SK-N-SH (cell line): ENCODE measurements around the gene MED12. TPM values are rescaled to one million over a fixed set of nuclear protein-coding genes. Genes with fewer than 3 reads are reported as not detected.

Experiments
- CTCF ChIA-PET: fragments of 300-600, 350-600 bp; formaldehyde crosslinking; extraction: SDS; loops from one replicate; lab custom pipeline; 2021; lab: Yijun Ruan, JAX
- POLR2A ChIA-PET: fragments of 350-600 bp; sonication (Branson Sonifier 250); formaldehyde crosslinking; extraction: SDS; loops from one replicate; lab custom pipeline; 2020; ENCODE audit warnings: antibody characterized with exemption, inconsistent platforms; lab: Yijun Ruan, JAX
- DNase-seq: peaks from one replicate; pipeline ENCODE4 v3.0.0; 2012
- H2AFZ ChIP-seq: fragments of 200-600 bp; sonication (generic); 2 replicates; pipeline ENCODE4 v1.8.1; 2016; ENCODE audit warnings: antibody characterized with exemption, mild to moderate bottlenecking, low read depth
- H3F3A ChIP-seq: fragments of 200-600 bp; sonication (generic); replicated peaks from 2 replicates; pipeline ENCODE3; 2016; ENCODE audit warnings: antibody characterized with exemption, mild to moderate bottlenecking; ENCODE audit not compliant: insufficient read depth
- H3K27ac ChIP-seq, 2 experiments: fragments of 200-500 bp in 1 of 2; fragments of 200-600 bp in 1 of 2; sonication (Bioruptor generic) in 1 of 2; sonication (generic), shearing (Covaris generic) in 1 of 2; 2 replicates each; pipeline versions ENCODE4 v1.5.1 to v1.6.1; 2014 to 2016; ENCODE audit warnings: low read depth in 2 of 2, inconsistent platforms in 1 of 2, low read length in 1 of 2, mild to moderate bottlenecking in 1 of 2, mixed read lengths in 1 of 2
- H3K27me3 ChIP-seq: fragments of 200-600 bp; sonication (generic), shearing (Covaris generic); 2 replicates; pipeline ENCODE4 v1.6.1; 2016; ENCODE audit warnings: mixed run types; ENCODE audit not compliant: insufficient read depth
- H3K36me3 ChIP-seq, 2 experiments: fragments of 200-500 bp in 1 of 2; fragments of 200-600 bp in 1 of 2; sonication (Bioruptor generic) in 1 of 2; sonication (generic) in 1 of 2; replicated peaks in 1 of 2; 2 replicates each; pipeline versions ENCODE3 to v1.5.1; 2014 to 2016; ENCODE audit warnings: low read length in 1 of 2, mild to moderate bottlenecking in 1 of 2; ENCODE audit not compliant: insufficient read depth in 2 of 2, control insufficient read depth in 1 of 2
- H3K4me1 ChIP-seq, 2 experiments: fragments of 200-500 bp in 1 of 2; fragments of 200-600 bp in 1 of 2; sonication (Bioruptor generic) in 1 of 2; sonication (generic), shearing (Covaris generic) in 1 of 2; 2 replicates each; pipeline versions ENCODE4 v1.5.1 to v1.6.1; 2014 to 2016; ENCODE audit warnings: low read depth in 1 of 2, low read length in 1 of 2, mixed run types in 1 of 2; ENCODE audit not compliant: insufficient read depth in 2 of 2, control insufficient read depth in 1 of 2
- H3K4me2 ChIP-seq: fragments of 200-600 bp; sonication (generic), shearing (Covaris generic); 2 replicates; pipeline ENCODE4 v1.6.1; 2017; ENCODE audit warnings: mixed run types
- H3K4me3 ChIP-seq, 2 experiments: fragments of 200-500 bp in 1 of 2; fragments of 200-600 bp in 1 of 2; sonication (Bioruptor generic) in 1 of 2; sonication (generic), shearing (Covaris generic) in 1 of 2; 2 replicates each; pipeline versions ENCODE4 v1.5.1 to v1.8.1; 2014 to 2016; ENCODE audit warnings: low read depth in 2 of 2, inconsistent platforms in 1 of 2, low read length in 1 of 2, mild to moderate bottlenecking in 1 of 2, mixed read lengths in 1 of 2, moderate library complexity in 1 of 2
- H3K79me2 ChIP-seq: fragments of 200-600 bp; sonication (generic); 2 replicates; pipeline ENCODE4 v1.8.1; 2017; ENCODE audit warnings: mild to moderate bottlenecking; ENCODE audit not compliant: insufficient read depth
- H3K9ac ChIP-seq: fragments of 200-600 bp; sonication (generic); 2 replicates; pipeline ENCODE4 v1.6.1; 2017; ENCODE audit warnings: mixed run types
- H3K9me2 ChIP-seq: fragments of 200-600 bp; sonication (generic); 2 replicates; pipeline ENCODE4 v1.6.1; 2017; ENCODE audit warnings: mixed run types
- H3K9me3 ChIP-seq: fragments of 200-600 bp; sonication (generic); 2 replicates; pipeline ENCODE4 v1.6.1; 2017; ENCODE audit warnings: mixed run types, mild to moderate bottlenecking, moderate library complexity
- H4K20me1 ChIP-seq: fragments of 200-600 bp; sonication (generic); 2 replicates; pipeline ENCODE4 v1.6.1; 2017; ENCODE audit warnings: mild to moderate bottlenecking, mixed run types; ENCODE audit not compliant: insufficient read depth
- CHD2 ChIP-seq: fragments of 150-350 bp; IDR thresholded peaks from 2 replicates; pipeline ENCODE4 v1.6.1; 2018; ENCODE audit warnings: low read length; ENCODE audit not compliant: partially characterized antibody
- EP300 ChIP-seq, 2 experiments: IDR thresholded peaks; 2 replicates each; pipeline versions ENCODE4 v1.4.0 to v1.6.1; 2012; ENCODE audit warnings: borderline replicate concordance in 1 of 2, low read depth in 1 of 2, low read length in 1 of 2
- EZH2phosphoT487 ChIP-seq: fragments of 200-600 bp; sonication (generic); IDR thresholded peaks from 2 replicates; pipeline ENCODE4 v1.6.1; 2017; ENCODE audit warnings: low read depth, mixed run types, mild to moderate bottlenecking, antibody characterized with exemption, moderate library complexity, borderline replicate concordance
- FOSL2 ChIP-seq: IDR thresholded peaks from 2 replicates; pipeline ENCODE4 v1.4.0; 2012; ENCODE audit warnings: low read depth, mild to moderate bottlenecking, moderate library complexity, borderline replicate concordance
- GABPA ChIP-seq: IDR thresholded peaks from 2 replicates; pipeline ENCODE4 v1.4.0; 2012; ENCODE audit warnings: low read depth, mild to moderate bottlenecking
- GATA2 ChIP-seq: sonication (generic); formaldehyde crosslinking; IDR thresholded peaks from 2 replicates; pipeline ENCODE4 v1.5.0; 2020; ENCODE audit warnings: mild to moderate bottlenecking, missing genetic modification reagents
- NFIC ChIP-seq: IDR thresholded peaks from 2 replicates; pipeline ENCODE4 v1.4.0; 2012; ENCODE audit warnings: borderline replicate concordance
- POLR2AphosphoS5 ChIP-seq: IDR thresholded peaks from 2 replicates; pipeline ENCODE4 v1.6.1; 2012; ENCODE audit warnings: low read depth, low read length
- RAD21 ChIP-seq: IDR thresholded peaks from 2 replicates; pipeline ENCODE4 v1.6.1; 2012; ENCODE audit warnings: mild to moderate bottlenecking, low read length
- RFX5 ChIP-seq: IDR thresholded peaks from 2 replicates; pipeline ENCODE4 v1.6.1; 2012; ENCODE audit warnings: mild to moderate bottlenecking, improper control_type of control experiment, low read length
- SMC3 ChIP-seq: IDR thresholded peaks from 2 replicates; pipeline ENCODE4 v1.6.1; 2012; ENCODE audit warnings: low read depth, low read length, improper control_type of control experiment
- TAF1 ChIP-seq: IDR thresholded peaks from 2 replicates; pipeline ENCODE4 v1.6.1; 2012; ENCODE audit warnings: low read depth, mild to moderate bottlenecking, low read length, moderate library complexity, borderline replicate concordance
- WGBS: methylation state at CpG from one replicate; pipeline ENCODE4 v1.1.6; 2017; ENCODE audit warnings: low lambda C conversion rate; 5-methylcytosine and 5-hydroxymethylcytosine counted together
- polyA plus RNA-seq, 3 experiments: library from polyadenylated mRNA; depleted of rRNA; stranded (reverse); fragments of >200 nt; gene quantifications; 2 replicates each; pipeline ENCODE4 v1.2.3, GENCODE V29; 2012
- TF ChIP-seq, protein P1 (sequence below): fragments of 150-350 bp; IDR thresholded peaks from 2 replicates; pipeline ENCODE4 v1.6.1; 2017; ENCODE audit warnings: antibody characterized with exemption, low read length, low read depth, borderline replicate concordance
- TF ChIP-seq, protein P2 (sequence below): IDR thresholded peaks from 2 replicates; pipeline ENCODE4 v1.6.1; 2012; ENCODE audit warnings: mild to moderate bottlenecking, low read depth, low read length, moderate library complexity
- TF ChIP-seq, protein P3 (sequence below): IDR thresholded peaks from 2 replicates; pipeline ENCODE4 v1.4.0; 2012; ENCODE audit warnings: low read depth, borderline replicate concordance
- TF ChIP-seq, protein P4 (sequence below): IDR thresholded peaks from 2 replicates; pipeline ENCODE4 v1.4.0; 2012; ENCODE audit warnings: low read depth, borderline replicate concordance
- TF ChIP-seq, protein P5 (sequence below): IDR thresholded peaks from 2 replicates; pipeline ENCODE4 v1.4.0; 2012; ENCODE audit warnings: low read depth
- TF ChIP-seq, protein P6 (sequence below): fragments of 150-350 bp; IDR thresholded peaks from 2 replicates; pipeline ENCODE4 v1.6.1; 2016; ENCODE audit warnings: mild to moderate bottlenecking, low read depth, low read length

MED12 gene
- polyA plus RNA-seq, 1 of the 3 experiments (the other 2 are of a cell fraction), result 18.5 TPM

DNA sequence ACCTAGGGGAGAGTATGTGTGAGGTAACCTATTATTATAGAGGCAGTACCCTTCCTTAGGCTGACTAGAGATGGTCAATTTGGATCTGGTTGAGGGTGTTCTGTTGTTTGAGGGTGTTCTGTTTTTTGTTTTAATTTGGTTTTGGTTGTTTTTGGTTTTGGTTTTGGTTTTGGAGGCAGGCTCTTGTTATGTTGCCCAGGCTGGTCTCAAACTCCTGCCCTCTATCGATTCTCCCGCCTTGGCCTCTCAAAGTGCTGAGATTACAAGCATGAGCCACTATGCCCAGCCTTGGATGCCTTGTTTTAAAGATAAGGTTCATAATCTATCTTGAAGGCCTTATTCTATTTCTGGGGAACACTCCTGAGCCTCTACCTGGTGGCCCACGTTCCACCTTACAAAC lies 12.8 kb upstream of the MED12 start:
- CTCF ChIA-PET, result interaction anchor here (0.8 kb wide), 1 partner anchor 24 kb away, joined by 3 read pairs; no protein-coding TSS in a partner anchor

More for the DNA sequence above, 12.8 kb upstream of the MED12 start:
- Histone ChIP-seq H3K9ac (no peak overlapping the region), H3K27me3 (no peaks in the 10 kb centered on the region; the same call in 1 of the 2 replicates), H3K9me3 (no peaks in the 10 kb centered on the region), H3K9me2 (no peaks in the 10 kb centered on the region), H3K4me2 (no peak overlapping the region), H4K20me1 (no peaks in the 10 kb centered on the region), H3K4me1 (peaks cover 0 to 33% of the 10 kb centered on the region in 2 experiments; a peak in 1 of 4 replicates), H3K36me3 (no peaks in the 10 kb centered on the region), H2AFZ (no peak overlapping the region), H3K79me2 (no peaks in the 10 kb centered on the region), H3K4me3 (no peak overlapping the region), H3F3A (no peaks in the 10 kb centered on the region), H3K27ac (no peak overlapping the region)
- no peak for DNase-seq
- 48% methylated on average over 3 of the region's 3 CpGs for WGBS
- POLR2A ChIA-PET, result no interaction called here
- TF ChIP-seq SMC3 (no peak), NFIC (no peak), EP300 (IDR thresholded peaks at IDR 0.05; ENCODE audit: borderline replicate concordance in 1 of 2, low read depth in 1 of 2, low read length in 1 of 2) (no peak), POLR2AphosphoS5 (no peak), CHD2 (no peak), GABPA (no peak), RFX5 (no peak), FOSL2 (no peak), TAF1 (no peak), EZH2phosphoT487 (no peak), GATA2 (CRISPR knock-in tag) (no peak), RAD21 (no peak)
- TF ChIP-seq, protein P1, sequence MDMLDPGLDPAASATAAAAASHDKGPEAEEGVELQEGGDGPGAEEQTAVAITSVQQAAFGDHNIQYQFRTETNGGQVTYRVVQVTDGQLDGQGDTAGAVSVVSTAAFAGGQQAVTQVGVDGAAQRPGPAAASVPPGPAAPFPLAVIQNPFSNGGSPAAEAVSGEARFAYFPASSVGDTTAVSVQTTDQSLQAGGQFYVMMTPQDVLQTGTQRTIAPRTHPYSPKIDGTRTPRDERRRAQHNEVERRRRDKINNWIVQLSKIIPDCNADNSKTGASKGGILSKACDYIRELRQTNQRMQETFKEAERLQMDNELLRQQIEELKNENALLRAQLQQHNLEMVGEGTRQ, result no peak
- TF ChIP-seq, protein P2, sequence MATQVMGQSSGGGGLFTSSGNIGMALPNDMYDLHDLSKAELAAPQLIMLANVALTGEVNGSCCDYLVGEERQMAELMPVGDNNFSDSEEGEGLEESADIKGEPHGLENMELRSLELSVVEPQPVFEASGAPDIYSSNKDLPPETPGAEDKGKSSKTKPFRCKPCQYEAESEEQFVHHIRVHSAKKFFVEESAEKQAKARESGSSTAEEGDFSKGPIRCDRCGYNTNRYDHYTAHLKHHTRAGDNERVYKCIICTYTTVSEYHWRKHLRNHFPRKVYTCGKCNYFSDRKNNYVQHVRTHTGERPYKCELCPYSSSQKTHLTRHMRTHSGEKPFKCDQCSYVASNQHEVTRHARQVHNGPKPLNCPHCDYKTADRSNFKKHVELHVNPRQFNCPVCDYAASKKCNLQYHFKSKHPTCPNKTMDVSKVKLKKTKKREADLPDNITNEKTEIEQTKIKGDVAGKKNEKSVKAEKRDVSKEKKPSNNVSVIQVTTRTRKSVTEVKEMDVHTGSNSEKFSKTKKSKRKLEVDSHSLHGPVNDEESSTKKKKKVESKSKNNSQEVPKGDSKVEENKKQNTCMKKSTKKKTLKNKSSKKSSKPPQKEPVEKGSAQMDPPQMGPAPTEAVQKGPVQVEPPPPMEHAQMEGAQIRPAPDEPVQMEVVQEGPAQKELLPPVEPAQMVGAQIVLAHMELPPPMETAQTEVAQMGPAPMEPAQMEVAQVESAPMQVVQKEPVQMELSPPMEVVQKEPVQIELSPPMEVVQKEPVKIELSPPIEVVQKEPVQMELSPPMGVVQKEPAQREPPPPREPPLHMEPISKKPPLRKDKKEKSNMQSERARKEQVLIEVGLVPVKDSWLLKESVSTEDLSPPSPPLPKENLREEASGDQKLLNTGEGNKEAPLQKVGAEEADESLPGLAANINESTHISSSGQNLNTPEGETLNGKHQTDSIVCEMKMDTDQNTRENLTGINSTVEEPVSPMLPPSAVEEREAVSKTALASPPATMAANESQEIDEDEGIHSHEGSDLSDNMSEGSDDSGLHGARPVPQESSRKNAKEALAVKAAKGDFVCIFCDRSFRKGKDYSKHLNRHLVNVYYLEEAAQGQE, result no peak
- TF ChIP-seq, protein P3, sequence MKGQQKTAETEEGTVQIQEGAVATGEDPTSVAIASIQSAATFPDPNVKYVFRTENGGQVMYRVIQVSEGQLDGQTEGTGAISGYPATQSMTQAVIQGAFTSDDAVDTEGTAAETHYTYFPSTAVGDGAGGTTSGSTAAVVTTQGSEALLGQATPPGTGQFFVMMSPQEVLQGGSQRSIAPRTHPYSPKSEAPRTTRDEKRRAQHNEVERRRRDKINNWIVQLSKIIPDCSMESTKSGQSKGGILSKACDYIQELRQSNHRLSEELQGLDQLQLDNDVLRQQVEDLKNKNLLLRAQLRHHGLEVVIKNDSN, result no peak
- TF ChIP-seq, protein P4, sequence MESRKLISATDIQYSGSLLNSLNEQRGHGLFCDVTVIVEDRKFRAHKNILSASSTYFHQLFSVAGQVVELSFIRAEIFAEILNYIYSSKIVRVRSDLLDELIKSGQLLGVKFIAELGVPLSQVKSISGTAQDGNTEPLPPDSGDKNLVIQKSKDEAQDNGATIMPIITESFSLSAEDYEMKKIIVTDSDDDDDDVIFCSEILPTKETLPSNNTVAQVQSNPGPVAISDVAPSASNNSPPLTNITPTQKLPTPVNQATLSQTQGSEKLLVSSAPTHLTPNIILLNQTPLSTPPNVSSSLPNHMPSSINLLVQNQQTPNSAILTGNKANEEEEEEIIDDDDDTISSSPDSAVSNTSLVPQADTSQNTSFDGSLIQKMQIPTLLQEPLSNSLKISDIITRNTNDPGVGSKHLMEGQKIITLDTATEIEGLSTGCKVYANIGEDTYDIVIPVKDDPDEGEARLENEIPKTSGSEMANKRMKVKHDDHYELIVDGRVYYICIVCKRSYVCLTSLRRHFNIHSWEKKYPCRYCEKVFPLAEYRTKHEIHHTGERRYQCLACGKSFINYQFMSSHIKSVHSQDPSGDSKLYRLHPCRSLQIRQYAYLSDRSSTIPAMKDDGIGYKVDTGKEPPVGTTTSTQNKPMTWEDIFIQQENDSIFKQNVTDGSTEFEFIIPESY, result no peak
- TF ChIP-seq, protein P5, sequence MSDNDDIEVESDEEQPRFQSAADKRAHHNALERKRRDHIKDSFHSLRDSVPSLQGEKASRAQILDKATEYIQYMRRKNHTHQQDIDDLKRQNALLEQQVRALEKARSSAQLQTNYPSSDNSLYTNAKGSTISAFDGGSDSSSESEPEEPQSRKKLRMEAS, result no peak
- TF ChIP-seq, protein P6, sequence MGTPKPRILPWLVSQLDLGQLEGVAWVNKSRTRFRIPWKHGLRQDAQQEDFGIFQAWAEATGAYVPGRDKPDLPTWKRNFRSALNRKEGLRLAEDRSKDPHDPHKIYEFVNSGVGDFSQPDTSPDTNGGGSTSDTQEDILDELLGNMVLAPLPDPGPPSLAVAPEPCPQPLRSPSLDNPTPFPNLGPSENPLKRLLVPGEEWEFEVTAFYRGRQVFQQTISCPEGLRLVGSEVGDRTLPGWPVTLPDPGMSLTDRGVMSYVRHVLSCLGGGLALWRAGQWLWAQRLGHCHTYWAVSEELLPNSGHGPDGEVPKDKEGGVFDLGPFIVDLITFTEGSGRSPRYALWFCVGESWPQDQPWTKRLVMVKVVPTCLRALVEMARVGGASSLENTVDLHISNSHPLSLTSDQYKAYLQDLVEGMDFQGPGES, result no peak
